ENCODE results near the gene SEZ6. TPM values are rescaled to one million over a fixed set of nuclear protein-coding genes. Genes with fewer than 3 reads are reported as not detected.

The SEZ6 gene
- polyA plus RNA-seq, 2 of the 4 experiments (the other 2 are of a cell fraction) = not detected

GRCh38 chr17:29036584-29036983 is 30.8 kb upstream of the SEZ6 start:
- Histone ChIP-seq H3K4me2 (no peak overlapping the region), H3K27ac (no peak overlapping the region), H3K9me3 (peaks cover 44% of the 10 kb centered on the region), H3K4me1 (no peaks in the 10 kb centered on the region), H3K4me3 (no peak overlapping the region)
- no peak for TF ChIP-seq PHF8 (IDR thresholded peaks at IDR 0.05; ENCODE audit: borderline replicate concordance, low read depth)
- TF ChIP-seq CBX8 (IDR thresholded peaks at IDR 0.05) = no peak
- TF ChIP-seq ZNF302 (CRISPR knock-in tag; IDR thresholded peaks at IDR 0.05) = no peak
- no peak for TF ChIP-seq ZSCAN20 (CRISPR knock-in tag; IDR thresholded peaks at IDR 0.05)
- TF ChIP-seq SMC3 (IDR thresholded peaks at IDR 0.05) = no peak
- TF ChIP-seq NR3C1 (IDR thresholded peaks at IDR 0.05) = no peak
- no peak for TF ChIP-seq MAFK (IDR thresholded peaks at IDR 0.05; ENCODE audit: partially characterized antibody)
- no peak for TF ChIP-seq GATA3 (IDR thresholded peaks at IDR 0.05; ENCODE audit: borderline replicate concordance)
- TF ChIP-seq HDAC2 (IDR thresholded peaks at IDR 0.05) = no peak
- POLR2A ChIA-PET = no interaction called here
- DNase-seq (ENCODE audit: low read depth in 1 of 2, low spot score in 1 of 2) (no peak), FAIRE-seq (no peak), ATAC-seq (no peak)
- 1% methylated on average over 5 of the region's 5 CpGs for WGBS (ENCODE audit: missing lambda C conversion rate)
- CTCF ChIA-PET = interaction anchor here (1.1 to 3.7 kb wide), 4 partner anchors 18 to 77 kb away, joined by 3 to 11 read pairs (median 5); no protein-coding TSS in a partner anchor

GRCh38 chr17:29034510-29034909 is 28.7 kb upstream of the SEZ6 start:
- FAIRE-seq = no peak
- CTCF ChIA-PET = interaction anchor here (1.2 to 2.5 kb wide), 4 partner anchors 9 to 115 kb away, joined by 3 to 6 read pairs (median 4); partner anchors contain the start of gene PIPOX
- POLR2A ChIA-PET = no interaction called here
- no peak for ATAC-seq
- no peak overlapping the region for H3K27ac ChIP-seq
- TF ChIP-seq MAFK (IDR thresholded peaks at IDR 0.05; ENCODE audit: partially characterized antibody) (no peak), CTCF (IDR thresholded peaks at IDR 0.05) (no peak), NR3C1 (IDR thresholded peaks at IDR 0.05) (no peak), HOXB13 (CRISPR knock-in tag; IDR thresholded peaks at IDR 0.05; ENCODE audit: low read depth) (no peak), GATA3 (IDR thresholded peaks at IDR 0.05; ENCODE audit: borderline replicate concordance) (no peak), E2F6 (IDR thresholded peaks at IDR 0.05; ENCODE audit: borderline replicate concordance, low read depth) (no peak), HOXB5 (CRISPR knock-in tag; IDR thresholded peaks at IDR 0.05) (no peak)
- H3K4me1 ChIP-seq = no peaks in the 10 kb centered on the region
- 0% methylated on average over 1 of the region's 1 CpG for WGBS (ENCODE audit: missing lambda C conversion rate)
- no peak for DNase-seq (ENCODE audit: low read depth in 1 of 2, low spot score in 1 of 2)
- H3K4me3 ChIP-seq = no peak overlapping the region
- H3K9me3 ChIP-seq = peaks cover 48% of the 10 kb centered on the region
- H3K4me2 ChIP-seq = no peak overlapping the region

- TF ChIP-seq JUN (IDR thresholded peaks at IDR 0.05) = no peak
- no peak for TF ChIP-seq ZFP36 (IDR thresholded peaks at IDR 0.05; ENCODE audit: borderline replicate concordance, partially characterized antibody)
- TF ChIP-seq POLR2A (IDR thresholded peaks at IDR 0.05; ENCODE audit: low read length) = no peak
- no peak for TF ChIP-seq RARB (CRISPR knock-in tag; IDR thresholded peaks at IDR 0.05)
- TF ChIP-seq NFE2L2 (conservative IDR thresholded peaks at IDR 0.05; ENCODE audit: low read length) = no peak
- TF ChIP-seq EHMT2 (IDR thresholded peaks at IDR 0.05; ENCODE audit: low read depth) = no peak
- no peak for TF ChIP-seq MAFK (IDR thresholded peaks at IDR 0.05; ENCODE audit: partially characterized antibody)
- no peak for TF ChIP-seq ATOH8 (CRISPR knock-in tag; IDR thresholded peaks at IDR 0.05; ENCODE audit: low read depth)
- TF ChIP-seq PHF8 (IDR thresholded peaks at IDR 0.05; ENCODE audit: borderline replicate concordance, low read depth) = no peak
- TF ChIP-seq HMGXB4 (CRISPR knock-in tag; IDR thresholded peaks at IDR 0.05; ENCODE audit: borderline replicate concordance) = no peak
- TF ChIP-seq FOXS1 (CRISPR knock-in tag; IDR thresholded peaks at IDR 0.05) = no peak
- TF ChIP-seq MAX (IDR thresholded peaks at IDR 0.05) = no peak
- TF ChIP-seq POLR2AphosphoS2 (conservative IDR thresholded peaks at IDR 0.05; ENCODE audit: low read length) = no peak
- TF ChIP-seq HEYL (CRISPR knock-in tag; IDR thresholded peaks at IDR 0.05) = no peak
- TF ChIP-seq RAD21 (conservative IDR thresholded peaks at IDR 0.05 in 1 of 2, IDR thresholded peaks at IDR 0.05 in 1 of 2) = no peak
- TF ChIP-seq PBX3 (IDR thresholded peaks at IDR 0.05) = no peak
- no peak for TF ChIP-seq TFCP2L1 (CRISPR knock-in tag; IDR thresholded peaks at IDR 0.05)
- no peak for TF ChIP-seq RFX5 (IDR thresholded peaks at IDR 0.05)
- DNase-seq (ENCODE audit: low read depth in 1 of 2, low spot score in 1 of 2) (no peak), ATAC-seq (no peak), FAIRE-seq (no peak)
- Histone ChIP-seq H3K4me3 (no peak overlapping the region), H3K27ac (no peak overlapping the region), H3K4me1 (no peaks in the 10 kb centered on the region), H3K4me2 (no peak overlapping the region), H3K9me3 (peaks cover 48% of the 10 kb centered on the region)
- POLR2A ChIA-PET = no interaction called here
- CTCF ChIA-PET = interaction anchor here (0.6 to 2.5 kb wide), 7 partner anchors 16 to 130 kb away, joined by 3 to 6 read pairs (median 3); partner anchors contain the start of gene DHRS13
- 45% methylated on average over 6 of the region's 6 CpGs for WGBS (ENCODE audit: missing lambda C conversion rate)
These were observed 27.0 kb upstream of the SEZ6 start for GRCh38 chr17:29032857-29033197.
